Measurements from ENCODE around the gene DISP1. TPM values are rescaled to one million over a fixed set of nuclear protein-coding genes. Genes with fewer than 3 reads are reported as not detected.
"Not testable (repeated sequence)": the region's sequence is repeated elsewhere in the genome, so short reads cannot be mapped to it uniquely, and the experiment has no call there.

DISP1 gene
- total RNA-seq, 6 experiments from 2014 or later, result 1.7 to 4.2 (median 3.0) TPM

DNA sequence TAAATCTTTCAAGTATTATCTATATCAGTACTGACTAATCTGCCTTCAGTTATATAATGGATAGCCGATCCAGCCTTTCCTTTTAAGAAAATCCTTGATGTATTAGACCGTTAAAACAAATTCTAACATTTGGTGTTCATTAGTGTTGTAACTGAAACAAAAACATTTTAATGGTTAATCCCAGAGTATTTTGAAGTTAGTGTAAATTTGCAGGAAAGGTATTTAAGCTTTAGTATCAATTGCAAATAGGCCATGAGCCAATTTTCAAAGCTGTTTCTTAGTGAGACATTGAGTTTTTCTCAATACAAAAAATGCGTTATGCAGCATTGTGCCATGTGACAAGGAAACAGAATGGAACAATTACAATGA lies 29.6 kb downstream of the DISP1 start:
- H3K9me3 ChIP-seq, result no peaks in the 10 kb centered on the region
- 81% methylated on average over 3 of the region's 3 CpGs for WGBS (ENCODE audit: insufficient coverage, low coverage, low lambda C conversion rate, missing lambda C conversion rate)
- no peak for DNase-seq
- TF ChIP-seq, protein P1, sequence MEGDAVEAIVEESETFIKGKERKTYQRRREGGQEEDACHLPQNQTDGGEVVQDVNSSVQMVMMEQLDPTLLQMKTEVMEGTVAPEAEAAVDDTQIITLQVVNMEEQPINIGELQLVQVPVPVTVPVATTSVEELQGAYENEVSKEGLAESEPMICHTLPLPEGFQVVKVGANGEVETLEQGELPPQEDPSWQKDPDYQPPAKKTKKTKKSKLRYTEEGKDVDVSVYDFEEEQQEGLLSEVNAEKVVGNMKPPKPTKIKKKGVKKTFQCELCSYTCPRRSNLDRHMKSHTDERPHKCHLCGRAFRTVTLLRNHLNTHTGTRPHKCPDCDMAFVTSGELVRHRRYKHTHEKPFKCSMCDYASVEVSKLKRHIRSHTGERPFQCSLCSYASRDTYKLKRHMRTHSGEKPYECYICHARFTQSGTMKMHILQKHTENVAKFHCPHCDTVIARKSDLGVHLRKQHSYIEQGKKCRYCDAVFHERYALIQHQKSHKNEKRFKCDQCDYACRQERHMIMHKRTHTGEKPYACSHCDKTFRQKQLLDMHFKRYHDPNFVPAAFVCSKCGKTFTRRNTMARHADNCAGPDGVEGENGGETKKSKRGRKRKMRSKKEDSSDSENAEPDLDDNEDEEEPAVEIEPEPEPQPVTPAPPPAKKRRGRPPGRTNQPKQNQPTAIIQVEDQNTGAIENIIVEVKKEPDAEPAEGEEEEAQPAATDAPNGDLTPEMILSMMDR (IDR thresholded peaks at IDR 0.05), result no peak
- no peak for TF ChIP-seq POLR2A (IDR thresholded peaks at IDR 0.05)
- H3K36me3 ChIP-seq, result no peaks in the 10 kb centered on the region
- intact Hi-C loops (cut with DNase I), result no loop called here
- no peak for ATAC-seq
- H3K4me3 ChIP-seq, result no peak overlapping the region
- peaks cover 0 to 11% (median 4%) of the 10 kb centered on the region in 4 donors for H3K4me1 ChIP-seq
- H3K27me3 ChIP-seq, result no peaks in the 10 kb centered on the region
- no peak overlapping the region for H3K27ac ChIP-seq

DNA sequence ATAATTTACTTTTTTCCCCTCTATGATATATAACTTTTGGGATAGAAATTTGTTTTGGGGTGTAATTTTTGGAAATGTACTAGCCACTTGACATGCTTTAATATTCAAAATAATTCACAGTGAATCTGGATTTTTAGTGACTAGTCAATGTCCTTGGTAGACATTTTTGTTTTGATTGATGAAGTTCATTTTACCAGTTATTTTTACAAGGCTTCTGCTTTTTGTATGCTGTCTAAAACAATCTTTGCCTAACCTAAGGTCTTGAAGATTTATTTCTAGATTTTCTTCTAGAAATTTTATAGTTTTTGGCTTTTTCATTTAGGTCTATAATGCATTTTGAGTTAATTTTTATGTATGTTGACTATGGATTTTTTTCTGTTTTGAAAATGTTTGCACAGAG lies 30.9 kb downstream of the DISP1 start:
- TF ChIP-seq, protein P1 (IDR thresholded peaks at IDR 0.05), result no peak
- no peak for TF ChIP-seq POLR2A (IDR thresholded peaks at IDR 0.05)
- ATAC-seq (no peak), DNase-seq (no peak)
- no peak overlapping the region for H3K27ac ChIP-seq
- intact Hi-C loops (cut with DNase I), result no loop called here
- no peaks in the 10 kb centered on the region for H3K36me3 ChIP-seq
- peaks cover 0 to 11% (median 4%) of the 10 kb centered on the region in 4 donors for H3K4me1 ChIP-seq
- H3K4me3 ChIP-seq, result no peak overlapping the region
- no peaks in the 10 kb centered on the region for H3K9me3 ChIP-seq
- H3K27me3 ChIP-seq, result no peaks in the 10 kb centered on the region

DNA sequence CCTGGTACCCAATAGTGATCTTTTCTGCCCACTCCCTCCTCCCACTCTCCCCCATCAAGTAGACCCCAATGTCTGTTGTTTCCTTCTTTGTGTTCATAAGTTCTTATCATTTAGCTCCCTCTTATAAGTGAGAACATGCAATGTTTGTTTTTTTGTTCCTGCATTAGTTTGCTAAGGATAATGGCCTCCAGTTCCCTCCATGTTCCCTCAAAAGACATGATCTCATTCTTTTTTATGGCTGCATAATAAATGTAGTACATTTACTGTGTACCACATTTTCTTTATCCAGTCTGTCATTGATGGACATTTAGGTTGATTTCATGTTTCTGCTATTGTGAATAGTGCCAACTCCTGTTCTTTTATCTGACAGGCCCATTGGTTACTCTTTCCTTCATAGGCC lies 35.7 kb downstream of the DISP1 start:
- H3K4me1 ChIP-seq; ATAC-seq; H3K27ac ChIP-seq; DNase-seq; H3K27me3 ChIP-seq; H3K9me3 ChIP-seq; H3K4me3 ChIP-seq; H3K36me3 ChIP-seq; intact Hi-C loops (cut with DNase I): not testable (repeated sequence)

DNA sequence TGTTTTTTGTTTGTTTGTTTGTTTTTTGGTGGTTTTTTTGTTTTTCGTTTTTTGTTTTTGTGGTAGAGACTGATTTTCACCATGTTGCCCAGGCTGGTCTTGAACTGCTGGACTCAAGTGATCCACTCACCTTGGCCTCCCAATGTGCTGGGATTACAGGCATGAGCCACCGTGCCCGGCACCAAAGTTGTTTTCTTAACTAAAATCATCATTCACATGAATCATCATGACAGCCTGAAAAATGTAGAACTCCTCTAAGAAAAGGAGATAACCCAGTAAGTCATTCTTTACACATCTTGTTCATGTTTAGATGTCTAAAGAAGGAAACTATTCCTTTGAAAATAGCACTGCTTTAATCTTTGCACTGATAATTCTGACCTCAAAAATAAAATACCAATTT lies 37.5 kb downstream of the DISP1 start:
- ATAC-seq (no peak), DNase-seq (no peak)
- H3K27me3 ChIP-seq, result no peaks in the 10 kb centered on the region
- H3K4me1 ChIP-seq, result no peaks in the 10 kb centered on the region
- intact Hi-C loops (cut with DNase I), result no loop called here
- WGBS (ENCODE audit: insufficient coverage, low coverage, low lambda C conversion rate, missing lambda C conversion rate), result 82% methylated on average over 3 of the region's 3 CpGs
- no peak for TF ChIP-seq POLR2A (IDR thresholded peaks at IDR 0.05)
- TF ChIP-seq, protein P1 (IDR thresholded peaks at IDR 0.05), result no peak
- no peaks in the 10 kb centered on the region for H3K36me3 ChIP-seq
- no peak overlapping the region for H3K4me3 ChIP-seq
- H3K27ac ChIP-seq, result no peak overlapping the region
- no peaks in the 10 kb centered on the region for H3K9me3 ChIP-seq

DNA sequence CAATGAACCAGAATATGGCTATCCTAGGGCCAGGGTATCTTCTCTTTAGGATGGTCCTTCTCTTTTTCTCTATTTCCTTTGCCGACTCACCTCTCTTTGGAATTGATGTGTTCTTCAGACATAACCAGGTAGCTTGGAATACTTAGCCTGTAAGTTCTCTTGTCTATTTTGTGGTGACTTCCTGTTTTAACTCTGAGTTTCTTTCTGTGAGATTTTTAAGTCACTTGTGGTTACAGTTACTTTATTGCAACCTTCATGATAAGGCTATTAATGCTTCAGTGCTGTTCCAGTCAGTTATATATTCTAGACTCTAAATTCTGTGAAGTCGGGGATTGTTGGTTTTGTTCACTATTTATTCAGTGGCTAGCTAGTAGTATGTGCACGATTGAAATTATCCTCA lies 46.2 kb downstream of the DISP1 start:
- no peak overlapping the region for H3K27ac ChIP-seq
- TF ChIP-seq, protein P1 (IDR thresholded peaks at IDR 0.05), result no peak
- TF ChIP-seq POLR2A (IDR thresholded peaks at IDR 0.05), result no peak
- H3K27me3 ChIP-seq, result no peaks in the 10 kb centered on the region
- WGBS (ENCODE audit: insufficient coverage, low coverage, low lambda C conversion rate, missing lambda C conversion rate), result 42% methylated on average over 3 of the region's 3 CpGs
- H3K36me3 ChIP-seq, result no peaks in the 10 kb centered on the region
- H3K9me3 ChIP-seq, result no peaks in the 10 kb centered on the region
- ATAC-seq (no peak), DNase-seq (no peak)
- H3K4me1 ChIP-seq, result no peaks in the 10 kb centered on the region
- H3K4me3 ChIP-seq, result no peak overlapping the region
- intact Hi-C loops (cut with DNase I), result no loop called here

Other genes with a start within 250 kb of the DISP1 start
- gene TAF1A, start 225.1 kb upstream of the DISP1 start, total RNA-seq, result 1 to 10 TPM; 2.1 to 7.5 (median 2.5) TPM
- gene MIA3, start 196.9 kb upstream of the DISP1 start, total RNA-seq, result 10 to 100 TPM; 40.6 to 89.6 (median 60.6) TPM
- 10 to 100 TPM; 23.9 to 35.2 (median 29.8) TPM for gene AIDA, start 102.5 kb upstream of the DISP1 start, total RNA-seq
- gene BROX, start 102.5 kb upstream of the DISP1 start, total RNA-seq, result 10 to 100 TPM; 13.3 to 24.3 (median 20.2) TPM
- gene FAM177B, start 77.8 kb upstream of the DISP1 start, total RNA-seq, result under 1 TPM in 1 of 6 experiments, not detected in 5; 0.47 TPM

Data from right lobe of liver (tissue), 6 donors.